ENCODE data around the gene TBC1D10A.

- no peak for TF ChIP-seq CTCF (conservative IDR thresholded peaks at IDR 0.05; ENCODE audit: low read depth, low read length)
- no peak for TF ChIP-seq EZH2 (IDR thresholded peaks at IDR 0.05; ENCODE audit: borderline replicate concordance, low read depth, low read length, poor library complexity, severe bottlenecking)
These were observed 64.6 kb downstream of the TBC1D10A start for GRCh38 chr22:30262112-30262511.
